NCI-H2081 treated with DMSO at 0.1 percent for 48 hours (cell line): ENCODE results near the gene GGPS1.
"Not testable (repeated sequence)": the region's sequence is repeated elsewhere in the genome, so short reads cannot be mapped to it uniquely, and the experiment has no call there.

ENCODE experiments used
- DNase-seq: peaks from one replicate; lab custom pipeline; 2025; lab: John Stamatoyannopoulos, UW

GGPS1 gene

DNA sequence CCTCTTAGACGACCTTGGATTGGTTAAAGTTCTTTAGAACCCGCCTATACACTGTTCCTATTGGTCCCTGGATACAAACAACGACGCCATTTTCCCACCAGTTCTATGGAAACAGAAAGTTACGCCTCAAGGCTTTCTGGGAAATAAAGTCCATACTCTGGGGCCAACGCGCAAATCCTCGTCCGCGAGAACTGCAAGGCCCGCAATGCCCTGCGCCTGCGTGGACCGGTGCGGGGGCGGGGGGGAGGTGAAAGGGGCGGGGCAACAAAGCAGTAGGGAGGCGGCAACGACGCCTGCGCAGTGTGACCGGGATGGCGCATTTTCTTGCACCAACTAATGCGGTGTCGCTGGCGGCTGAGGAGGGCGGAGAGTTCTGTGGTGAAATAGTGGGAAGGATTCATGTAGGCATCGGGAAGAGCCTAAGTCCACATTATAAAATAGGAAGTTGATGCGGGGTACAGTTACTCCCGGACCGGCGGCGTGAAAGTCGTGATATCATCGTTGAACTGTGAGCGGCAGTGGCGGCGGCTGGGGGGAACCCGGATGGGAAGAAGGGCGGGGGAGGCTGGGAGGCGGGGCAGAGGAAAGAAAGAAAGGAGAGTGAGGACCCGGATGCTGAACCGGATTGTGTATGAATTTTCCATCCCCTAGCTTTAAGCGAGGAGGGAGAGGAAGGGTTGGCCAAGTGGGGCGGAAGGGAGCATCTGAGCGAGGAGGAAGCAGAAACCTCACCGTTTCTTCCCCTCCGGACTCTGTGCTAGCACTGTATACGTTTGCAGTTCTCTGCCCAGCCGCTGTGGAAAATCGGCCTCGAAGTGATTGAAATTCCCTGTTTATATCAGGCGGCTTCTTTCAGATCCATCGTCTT, at the start of gene GGPS1:
TSS of gene GGPS1 (plus strand) at position 300 of the 868 bp plus-strand sequence. CDS start 6,695 bp downstream, outside the sequence.
- DNase-seq = peak; percentile 100

DNA sequence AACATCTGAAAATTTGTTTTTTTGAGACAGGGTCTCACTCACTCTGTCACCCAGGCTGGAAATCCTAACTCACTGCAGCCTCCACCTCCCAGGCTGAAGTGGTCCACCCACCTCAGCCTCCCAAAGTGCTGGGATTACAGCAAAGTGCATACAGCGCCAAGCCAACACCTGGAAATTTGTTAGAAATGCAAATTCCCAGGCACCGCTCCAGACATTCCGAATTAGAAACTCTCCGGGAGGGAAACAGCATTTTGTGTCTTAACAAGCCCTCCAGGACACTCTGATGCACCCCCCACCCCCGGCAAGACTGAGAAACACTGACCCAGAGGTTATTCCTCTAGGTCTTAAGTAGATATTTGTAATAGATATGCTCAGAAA, 49.5 kb upstream of the GGPS1 start:
- DNase-seq = no peak

DNA sequence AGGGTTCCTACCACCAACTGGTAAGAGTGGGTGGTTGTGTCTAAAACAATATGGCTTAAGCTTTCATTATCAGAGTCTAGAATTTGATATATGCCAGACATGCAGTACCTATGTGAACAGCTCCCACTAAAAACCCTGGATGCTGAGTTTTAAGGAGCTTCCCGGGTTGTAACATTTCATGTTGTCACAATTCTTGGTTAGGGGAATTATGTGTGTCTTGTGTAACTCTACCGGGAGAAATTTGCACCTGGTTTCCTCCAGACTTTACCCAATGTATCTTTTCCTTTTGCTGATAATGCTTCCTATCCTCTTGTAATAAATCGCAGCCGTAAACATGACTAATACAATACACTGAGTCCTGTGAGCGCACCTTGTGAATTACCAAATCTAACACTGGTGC, 48.7 kb upstream of the GGPS1 start:
- DNase-seq = no peak

DNA sequence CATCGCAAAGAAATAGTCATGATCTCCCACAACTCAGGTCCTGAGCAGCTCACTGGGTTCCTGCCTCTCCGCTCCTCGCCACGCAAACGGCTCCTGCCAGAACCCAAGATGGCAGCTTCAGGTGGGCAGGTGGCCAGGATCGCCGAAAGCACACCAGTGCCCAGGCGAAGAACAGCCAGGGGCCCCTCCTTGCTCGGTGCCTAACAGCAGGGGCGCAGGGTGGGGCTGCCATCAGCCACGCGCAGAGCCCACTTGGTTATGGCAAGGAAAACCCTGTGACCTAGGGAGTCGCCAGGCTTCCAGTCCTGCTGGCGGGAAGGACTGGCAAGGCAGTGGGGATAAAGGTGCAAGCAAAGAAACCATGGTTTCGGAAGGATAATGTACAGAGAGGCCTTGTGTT, 47.9 kb upstream of the GGPS1 start:
- DNase-seq = no peak

DNA sequence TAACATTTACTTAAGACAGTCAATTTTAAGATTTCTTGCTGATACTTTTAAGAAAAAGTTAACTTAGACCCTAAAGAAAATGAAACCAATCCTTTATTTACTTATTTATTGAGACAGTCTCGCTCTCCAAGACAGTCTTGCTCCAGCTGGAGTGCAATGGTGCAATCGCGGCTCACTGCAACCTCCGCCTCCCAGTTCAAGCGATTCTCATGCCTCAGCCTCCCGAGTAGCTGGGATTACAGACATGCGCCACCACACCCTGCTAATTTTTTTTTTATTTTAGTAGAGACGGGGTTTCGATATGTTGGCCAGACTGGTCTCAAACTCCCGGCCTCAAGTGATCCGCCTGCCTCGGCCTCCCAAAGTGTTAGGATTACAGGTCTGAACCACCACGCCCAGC, 44.7 kb upstream of the GGPS1 start:
- DNase-seq = not testable (repeated sequence)

DNA sequence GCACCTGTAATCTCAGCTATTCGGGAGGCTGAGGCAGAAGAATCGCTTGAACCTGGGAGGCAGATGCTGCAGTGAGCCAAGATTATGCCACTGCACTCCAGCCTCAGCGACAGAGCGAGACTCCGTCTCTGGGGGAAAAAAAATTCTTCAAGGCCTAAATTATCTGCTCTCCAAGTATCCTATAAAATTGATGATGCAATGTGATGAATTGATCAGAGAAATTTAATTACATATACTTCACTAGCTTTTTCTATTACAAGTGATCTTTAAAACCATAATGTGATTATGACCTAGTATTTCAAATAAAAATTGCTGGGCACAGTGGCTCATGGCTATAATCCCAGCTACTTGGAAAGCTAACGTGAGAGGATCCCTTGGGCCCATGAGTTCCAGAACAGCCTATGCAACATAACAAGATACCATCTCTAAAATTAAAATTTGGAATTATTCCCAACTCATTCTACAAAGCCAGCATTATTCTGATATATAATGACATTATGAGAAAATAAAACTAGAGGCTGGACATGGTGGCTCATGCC, 44.1 kb upstream of the GGPS1 start:
- DNase-seq = no peak

DNA sequence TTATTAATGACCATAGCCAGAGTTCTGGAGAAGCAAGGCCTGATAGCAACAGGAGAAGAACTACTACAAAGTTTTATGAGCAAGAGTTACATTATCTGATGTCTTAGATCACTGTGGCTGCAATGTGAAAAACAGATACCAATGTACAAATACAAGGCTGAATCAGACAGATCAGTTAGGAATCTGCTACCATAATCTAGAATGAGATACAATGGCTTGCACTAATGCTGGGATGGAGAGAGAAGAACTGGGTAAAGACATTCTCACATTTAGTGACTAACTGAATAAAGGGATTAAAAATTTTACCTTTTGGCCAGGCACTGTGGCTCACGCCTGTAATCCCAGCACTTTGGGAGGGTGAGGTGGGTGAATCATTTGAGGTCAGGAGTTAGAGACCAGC, 41.7 kb upstream of the GGPS1 start:
- DNase-seq = no peak

DNA sequence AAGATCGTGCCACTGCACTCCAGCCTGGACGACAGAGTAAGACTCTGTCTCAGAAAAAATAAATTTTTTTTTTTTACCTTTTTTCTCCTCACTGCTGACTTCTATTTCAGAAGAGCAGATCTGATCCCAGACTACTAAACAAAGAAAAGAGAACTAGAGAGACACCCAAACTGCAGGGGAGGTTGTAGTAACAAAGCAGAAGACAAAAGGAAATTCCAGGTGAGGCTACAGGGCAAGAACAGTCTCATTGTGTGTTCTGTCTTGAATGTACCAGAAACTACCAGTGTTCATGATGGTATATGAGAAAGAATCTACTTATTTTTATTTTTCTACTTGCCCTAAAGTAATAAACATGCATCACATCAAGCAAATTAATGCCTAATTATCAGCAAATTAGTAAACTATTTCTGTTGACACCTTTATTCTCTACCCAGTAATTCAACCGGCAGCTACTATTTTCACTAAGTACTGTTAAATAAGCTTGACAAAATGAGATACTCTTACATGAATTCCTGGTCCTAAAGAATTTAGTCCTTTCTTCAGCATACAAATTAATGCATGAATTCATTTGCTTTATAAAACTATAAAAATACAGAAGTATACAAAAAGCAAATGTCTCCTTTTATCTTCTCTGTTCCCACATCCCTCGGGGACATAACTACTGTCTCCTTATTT, 41.0 kb upstream of the GGPS1 start:
- DNase-seq = no peak

DNA sequence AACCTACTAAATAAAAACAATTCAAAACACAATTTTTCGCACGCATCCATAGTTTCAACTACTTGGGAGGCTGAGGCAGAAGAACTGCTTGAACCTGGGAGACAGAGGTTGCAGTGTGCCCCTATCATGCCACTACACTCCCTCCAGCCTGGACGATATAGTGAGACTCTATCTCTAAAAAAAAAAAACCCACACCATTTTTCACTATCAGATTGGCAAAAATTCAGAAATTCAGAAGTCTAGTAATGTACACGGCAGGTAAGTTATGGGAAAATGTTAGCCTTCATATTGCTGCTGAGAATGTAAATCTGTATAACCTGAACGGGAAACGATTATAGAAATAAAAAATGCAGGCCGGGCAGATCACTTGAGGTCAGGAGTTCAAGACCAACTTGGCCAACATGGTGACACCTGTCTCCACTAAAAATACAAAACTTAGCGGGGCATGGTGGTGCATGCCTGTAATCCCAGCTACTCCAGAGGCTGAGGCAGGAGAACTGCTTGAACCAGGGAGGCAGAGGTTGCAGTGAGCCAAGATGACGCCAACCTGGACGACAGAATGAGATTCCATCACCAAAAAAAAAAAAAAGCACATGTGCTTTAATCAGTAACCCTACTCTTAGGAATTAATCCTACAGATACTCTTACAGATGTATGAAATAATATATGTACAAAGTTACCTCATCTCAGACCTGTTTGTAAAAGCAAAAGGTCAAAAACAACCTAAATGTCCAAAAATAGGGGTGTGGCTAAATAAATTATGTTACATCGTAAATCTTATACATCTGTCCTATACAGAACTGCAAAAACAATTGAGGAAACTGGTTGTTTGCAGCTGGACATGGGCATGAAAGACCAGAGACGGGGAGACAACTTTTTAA, 38.3 kb upstream of the GGPS1 start:
- DNase-seq = no peak

DNA sequence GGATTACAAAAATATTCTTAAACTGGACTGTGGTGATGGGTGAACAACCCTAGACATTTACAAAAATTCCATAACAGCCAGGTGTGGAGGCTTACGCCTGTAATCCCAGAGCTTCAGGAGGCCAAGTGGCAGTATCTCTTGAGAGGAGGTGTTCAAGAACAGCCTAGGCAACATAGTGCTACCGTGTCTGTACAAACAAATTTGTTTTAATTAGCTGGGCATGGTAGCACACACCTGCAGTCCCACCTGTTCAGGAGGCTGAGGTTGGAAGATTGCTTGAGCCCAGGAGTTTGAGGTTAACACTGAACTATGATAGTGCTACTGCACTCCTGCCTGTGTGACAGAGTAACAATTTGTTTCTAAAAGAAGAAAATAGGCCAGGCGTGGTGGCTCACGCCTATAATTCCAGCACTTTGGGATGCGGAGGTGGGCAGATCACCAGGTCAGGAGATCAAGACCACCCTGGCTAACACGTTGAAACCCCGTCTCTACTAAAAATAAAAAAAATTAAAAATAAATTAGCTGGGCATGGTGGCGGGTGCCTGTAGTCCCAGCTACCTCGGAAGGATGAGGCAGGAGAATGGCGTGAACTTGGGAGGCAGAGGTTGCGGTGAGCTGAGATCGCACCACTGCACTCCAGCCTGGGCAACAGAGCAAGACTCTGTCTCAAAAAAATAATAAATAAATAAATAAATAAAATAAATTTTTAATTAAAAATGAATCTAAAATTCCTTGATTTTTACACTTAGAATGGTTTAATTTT, 37.4 kb upstream of the GGPS1 start:
- no peak for DNase-seq

DNA sequence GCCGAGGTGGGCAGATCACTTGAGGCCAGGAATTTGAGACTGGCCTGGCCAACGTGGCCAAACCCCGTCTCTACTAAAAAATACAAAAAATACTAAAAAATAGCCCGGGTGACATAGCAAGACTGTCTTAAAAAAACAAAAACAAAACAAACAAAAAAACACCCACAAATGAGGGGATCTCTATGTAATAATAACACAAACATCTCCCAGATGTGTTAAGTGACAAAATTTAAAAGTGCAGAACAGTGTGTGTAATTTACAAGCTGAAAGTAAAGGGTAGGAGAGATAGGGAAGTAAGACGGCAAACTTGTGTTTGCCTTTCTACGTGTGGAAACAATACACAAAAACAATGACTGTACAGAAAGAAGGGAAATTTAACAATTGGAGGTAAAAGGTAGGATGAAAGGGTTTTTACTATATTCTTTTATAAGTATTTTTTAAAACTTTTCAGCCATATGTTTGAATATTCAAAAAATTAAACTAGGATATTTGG, 36.7 kb upstream of the GGPS1 start:
- DNase-seq = no peak

DNA sequence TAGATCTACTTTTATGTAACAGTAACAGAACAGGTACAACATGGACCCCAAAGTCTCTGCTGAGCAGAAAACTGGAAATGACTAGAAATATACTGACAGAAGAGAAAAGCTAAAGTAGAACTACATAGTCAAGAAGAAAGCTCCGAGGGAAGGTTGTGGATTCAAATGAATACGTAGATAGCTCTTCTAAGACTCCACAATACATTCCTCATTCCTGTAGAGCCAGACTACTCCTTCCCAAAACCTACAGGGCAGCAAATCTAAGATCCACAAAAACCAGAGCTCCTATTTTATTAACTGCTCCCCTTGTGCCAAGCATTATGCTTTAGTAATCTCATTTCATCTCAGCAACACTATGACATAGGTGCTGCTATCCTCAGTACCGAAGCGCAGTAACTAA, 35.6 kb upstream of the GGPS1 start:
- DNase-seq = no peak

DNA sequence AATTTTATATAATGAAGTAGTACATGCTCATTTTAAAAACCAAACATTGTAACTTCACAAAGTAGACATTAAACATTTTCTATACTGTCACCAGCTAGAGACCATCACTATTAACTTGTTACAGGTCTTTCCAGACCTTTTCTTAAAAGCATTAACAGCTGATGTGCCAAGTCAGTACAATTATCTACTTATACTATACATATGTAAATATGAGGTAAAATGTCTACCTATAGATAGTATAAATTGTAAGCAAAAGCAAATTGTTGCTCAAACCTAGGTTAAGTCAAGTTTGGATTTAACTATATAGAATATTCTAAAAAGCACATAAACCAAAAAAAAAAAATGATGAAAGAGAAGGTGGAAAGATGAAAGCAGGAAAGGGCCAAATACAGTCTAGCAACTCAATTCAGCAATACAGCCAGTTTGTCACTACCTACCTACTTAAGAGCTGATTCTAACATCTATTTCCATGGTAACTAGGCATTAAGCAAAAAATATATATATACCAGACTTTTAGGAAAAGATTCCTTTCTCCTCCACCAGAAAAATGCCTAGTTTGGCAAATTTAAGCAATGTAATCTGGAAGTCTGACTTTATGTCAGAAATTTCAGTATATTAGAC, 34.9 kb upstream of the GGPS1 start:
- no peak for DNase-seq

DNA sequence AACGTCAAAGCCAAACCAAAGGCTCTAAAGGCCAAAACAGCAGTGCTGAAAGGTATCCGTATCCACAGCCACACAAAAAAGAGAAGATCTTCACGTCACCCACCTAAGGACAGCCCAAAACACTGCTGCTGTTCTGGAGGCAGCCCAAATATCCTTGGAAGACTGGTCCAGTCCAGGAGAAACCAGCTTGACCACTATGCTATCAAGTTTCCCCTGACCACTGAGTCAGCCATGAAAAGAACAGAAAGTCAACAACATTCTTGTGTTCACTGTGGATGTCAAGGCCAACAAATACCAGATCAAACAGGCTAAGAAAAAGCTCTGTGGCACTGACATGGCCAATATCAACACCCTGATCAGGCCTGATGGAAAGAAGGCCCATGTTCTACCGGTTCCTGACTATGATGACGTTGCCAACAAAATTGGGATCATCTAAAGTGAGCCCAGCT, 32.4 kb upstream of the GGPS1 start:
- DNase-seq = no peak

DNA sequence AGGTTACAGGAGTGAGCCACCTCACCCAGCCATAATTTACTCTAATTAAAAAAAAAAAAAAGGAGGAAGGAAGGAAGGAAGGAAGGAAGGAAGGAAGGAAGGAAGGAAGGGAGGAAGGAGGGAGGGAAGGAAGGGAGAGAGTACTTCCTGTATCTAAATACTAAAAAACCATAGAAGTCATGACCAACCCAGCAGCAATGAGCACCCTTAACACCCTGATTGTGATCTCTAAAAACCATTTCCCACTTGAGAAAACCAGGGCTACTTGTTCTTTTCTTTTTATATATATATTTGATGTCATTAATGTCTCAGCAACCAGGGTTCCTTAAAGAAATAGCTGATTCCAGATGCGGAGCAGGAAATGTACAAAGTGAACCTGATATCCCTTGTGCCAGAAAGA, 31.6 kb upstream of the GGPS1 start:
- no peak for DNase-seq

DNA sequence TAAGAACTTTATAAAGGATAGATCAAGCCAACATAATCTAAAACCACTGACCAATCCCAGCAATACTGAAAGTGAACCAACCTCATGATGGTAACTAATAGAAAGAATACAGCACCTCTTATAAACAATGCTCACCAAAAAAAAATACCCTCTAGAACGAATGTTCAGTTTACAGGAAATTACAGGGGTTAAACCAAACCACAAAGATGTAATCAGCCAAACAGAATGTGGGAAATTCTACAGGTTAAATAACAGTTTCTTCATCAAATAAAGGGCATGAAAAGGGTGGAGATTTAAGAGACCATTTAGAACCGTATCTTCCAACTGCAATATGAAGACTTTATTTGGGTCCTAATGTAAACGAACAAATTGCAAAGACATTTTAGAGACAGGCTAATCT, 30.8 kb upstream of the GGPS1 start:
- no peak for DNase-seq

DNA sequence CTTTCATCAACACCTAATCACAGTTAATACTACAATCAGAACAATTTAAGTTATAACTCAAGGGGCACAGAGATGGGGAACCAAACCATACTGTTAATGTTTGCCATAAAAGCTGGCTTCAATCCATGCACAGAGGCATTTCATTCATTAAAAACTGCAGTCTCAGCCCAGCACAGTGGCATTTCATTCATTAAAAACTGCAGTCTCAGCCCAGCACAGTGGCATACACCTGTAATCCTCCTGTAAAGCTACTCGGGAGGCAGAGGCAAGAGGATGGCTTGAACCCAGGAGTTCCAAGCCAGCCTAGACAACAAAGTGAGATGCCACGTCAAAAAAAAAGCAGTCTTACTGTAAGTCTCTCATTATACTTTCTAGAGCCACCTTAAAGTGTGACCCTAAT, 29.6 kb upstream of the GGPS1 start:
- no peak for DNase-seq

DNA sequence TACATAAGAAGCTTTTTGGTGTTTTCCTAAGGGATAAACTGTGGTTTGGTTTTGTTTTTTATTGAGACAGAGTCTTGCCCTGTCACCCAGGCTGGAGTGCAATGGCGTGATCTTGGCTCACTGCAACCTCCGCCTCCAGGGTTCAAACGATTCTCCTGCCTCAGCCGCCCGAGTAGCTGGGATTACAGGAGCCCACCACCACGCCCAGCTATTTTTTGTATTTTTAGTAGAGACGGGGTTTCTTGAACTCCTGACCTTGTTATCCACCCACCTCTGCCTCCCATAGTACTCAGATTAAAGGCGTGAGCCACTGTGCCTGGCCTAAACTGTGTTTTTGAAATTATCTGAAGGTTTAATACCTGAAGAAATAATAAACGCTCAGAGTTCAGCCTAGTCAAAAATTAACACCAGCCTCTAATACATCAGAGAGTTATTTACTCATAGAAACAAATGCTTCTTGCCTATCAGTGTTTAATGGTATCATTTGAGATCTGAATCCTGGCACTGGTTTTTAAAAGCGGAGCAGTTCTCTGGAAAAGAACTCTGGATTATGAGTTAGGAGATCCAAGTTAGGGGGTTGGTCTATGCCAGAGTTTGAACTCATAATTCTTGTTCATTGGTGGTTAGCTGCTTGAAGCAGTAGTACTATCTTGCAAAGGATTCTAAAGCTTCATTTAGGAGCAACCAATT, 29.1 kb upstream of the GGPS1 start:
- DNase-seq = no peak

DNA sequence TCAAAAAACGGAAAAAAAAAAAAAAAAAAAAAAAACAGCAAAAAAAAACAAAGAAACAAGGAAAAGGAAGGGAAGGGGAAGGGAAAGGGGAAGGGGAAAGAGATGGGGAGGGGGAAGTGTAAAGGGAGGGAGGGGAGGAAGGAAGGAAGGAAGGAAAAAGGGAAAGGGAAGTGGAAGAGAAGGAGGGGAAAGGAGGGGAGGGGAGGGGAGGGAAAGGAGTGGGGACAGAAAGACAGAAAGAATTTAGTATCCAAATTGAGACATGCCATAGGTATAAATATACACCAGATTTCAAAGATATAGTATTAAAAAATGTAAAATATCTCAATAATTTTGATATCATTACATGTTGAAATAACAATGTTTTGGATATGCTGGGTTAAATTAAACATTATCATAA, 26.2 kb upstream of the GGPS1 start:
- no peak for DNase-seq
